ENCODE data around the gene DNAJC8.

The DNAJC8 gene, protein sequence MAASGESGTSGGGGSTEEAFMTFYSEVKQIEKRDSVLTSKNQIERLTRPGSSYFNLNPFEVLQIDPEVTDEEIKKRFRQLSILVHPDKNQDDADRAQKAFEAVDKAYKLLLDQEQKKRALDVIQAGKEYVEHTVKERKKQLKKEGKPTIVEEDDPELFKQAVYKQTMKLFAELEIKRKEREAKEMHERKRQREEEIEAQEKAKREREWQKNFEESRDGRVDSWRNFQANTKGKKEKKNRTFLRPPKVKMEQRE

DNA sequence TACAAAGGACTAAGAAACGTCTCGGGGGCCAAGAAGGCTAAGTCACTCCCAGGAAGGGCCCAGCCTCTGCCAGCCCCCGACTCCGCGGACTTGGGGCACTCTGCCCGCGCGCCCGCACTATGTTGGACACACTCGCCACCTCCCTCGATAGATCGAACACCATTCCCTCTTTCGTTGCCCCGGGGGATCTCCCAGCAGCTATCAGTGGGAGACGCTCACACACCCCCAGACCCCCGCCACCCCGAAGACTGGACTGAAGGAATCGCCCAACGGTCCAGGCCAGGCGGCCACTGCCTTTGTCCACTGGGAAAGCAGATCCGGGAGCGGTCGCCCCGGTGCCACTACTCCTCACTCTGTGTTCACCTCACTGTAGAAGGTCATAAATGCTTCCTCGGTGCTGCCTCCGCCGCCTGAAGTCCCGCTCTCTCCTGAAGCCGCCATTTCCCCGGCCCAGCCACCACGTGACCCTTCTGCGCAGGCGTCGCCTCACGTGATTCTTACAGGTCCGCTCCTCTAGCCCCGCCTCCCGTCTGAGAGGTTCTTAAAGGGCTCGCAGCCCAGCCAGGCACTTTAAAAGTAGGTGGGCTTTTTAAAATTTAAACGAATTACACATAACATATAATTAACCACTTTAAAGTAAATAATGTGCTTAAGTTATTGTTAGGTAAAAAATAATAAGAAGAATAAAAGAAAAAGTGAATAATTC is at the start of gene DNAJC8:
Gene DNAJC8, minus strand, starts transcription at position 472 of the 706 bp plus-strand sequence. Its CDS starts 31 bp downstream, at position 441.
- DNase-seq, result peak; percentile 96

DNA sequence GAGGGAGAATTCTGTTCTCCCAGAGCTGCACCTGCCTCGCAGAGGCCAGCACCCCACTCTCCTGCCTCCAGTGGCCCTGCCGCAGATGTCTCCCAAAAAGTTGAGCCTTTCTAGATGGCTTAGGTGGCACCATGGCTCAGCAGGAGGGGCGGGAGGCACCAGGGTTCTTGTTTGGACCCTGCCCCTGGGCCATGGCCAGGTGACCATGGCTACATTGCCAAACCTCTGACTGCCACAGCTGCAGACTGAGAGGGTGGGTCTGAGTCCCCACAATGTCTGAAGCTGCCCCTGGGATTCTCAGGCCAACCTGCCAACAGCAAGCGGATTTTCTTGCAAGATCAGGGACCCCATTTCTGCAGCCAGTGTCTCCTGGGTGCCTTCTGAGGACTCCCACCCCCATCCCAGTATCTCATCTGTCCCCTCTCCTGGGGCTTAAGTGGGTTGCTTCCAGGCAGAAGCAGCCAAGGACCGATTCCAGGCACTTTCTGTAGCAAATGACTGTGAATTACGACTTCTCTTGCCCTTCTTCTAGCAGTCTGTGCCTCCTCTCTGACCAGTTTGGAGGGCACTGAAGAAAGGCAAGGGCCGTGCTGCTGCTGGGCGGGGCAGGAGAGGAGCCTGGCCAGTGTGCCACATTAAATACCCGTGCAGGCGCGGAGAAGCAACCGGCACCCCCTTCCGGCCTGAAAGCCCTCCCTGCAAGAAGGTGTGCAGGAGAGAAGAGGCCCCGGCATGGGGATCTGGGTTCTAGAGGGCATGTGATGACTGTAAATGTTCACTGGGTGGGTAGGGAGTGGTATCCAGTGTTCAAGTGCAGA is 49.0 kb upstream of the DNAJC8 start:
- no peak for DNase-seq

DNA sequence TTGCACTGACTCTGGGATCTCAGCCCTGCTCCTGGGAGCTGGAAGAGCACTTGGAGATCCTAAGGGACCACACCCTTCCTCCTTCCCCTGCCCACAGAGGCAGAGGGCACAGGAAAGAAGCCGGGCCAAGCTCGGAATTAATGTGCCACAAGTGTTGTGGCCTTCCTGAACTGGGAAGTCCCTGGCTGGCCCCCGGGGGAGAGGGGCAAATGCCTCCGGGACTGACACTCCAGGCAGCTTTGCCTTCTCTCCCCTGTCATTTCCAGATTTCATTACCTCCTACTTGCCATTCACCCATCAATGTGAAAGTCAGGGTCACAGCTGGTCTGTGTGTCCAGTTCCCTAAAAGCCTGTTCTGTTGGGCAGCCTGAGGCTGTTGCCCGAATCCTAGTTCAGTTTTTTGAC is 48.1 kb upstream of the DNAJC8 start:
- no peak for DNase-seq

DNA sequence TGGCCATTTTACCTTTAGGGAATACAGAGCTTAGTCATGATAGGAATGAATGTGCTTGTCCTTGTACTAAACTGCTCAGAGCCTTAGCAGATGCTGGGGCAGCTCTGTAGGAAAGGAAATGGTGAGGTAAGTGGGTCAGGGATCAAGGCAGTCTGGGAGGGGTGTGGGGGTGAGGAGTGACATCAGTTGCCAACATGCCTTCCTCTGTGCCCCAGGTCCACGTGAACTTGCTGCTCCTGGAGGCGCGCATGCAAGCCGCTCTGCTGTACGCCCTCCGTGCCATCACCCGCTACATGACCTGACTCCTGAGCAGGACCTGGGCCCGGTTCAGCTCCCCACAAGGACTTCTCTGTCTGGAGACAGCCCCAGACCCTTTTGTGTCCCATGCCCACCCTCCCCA is 47.7 kb upstream of the DNAJC8 start:
- DNase-seq, result no peak

DNA sequence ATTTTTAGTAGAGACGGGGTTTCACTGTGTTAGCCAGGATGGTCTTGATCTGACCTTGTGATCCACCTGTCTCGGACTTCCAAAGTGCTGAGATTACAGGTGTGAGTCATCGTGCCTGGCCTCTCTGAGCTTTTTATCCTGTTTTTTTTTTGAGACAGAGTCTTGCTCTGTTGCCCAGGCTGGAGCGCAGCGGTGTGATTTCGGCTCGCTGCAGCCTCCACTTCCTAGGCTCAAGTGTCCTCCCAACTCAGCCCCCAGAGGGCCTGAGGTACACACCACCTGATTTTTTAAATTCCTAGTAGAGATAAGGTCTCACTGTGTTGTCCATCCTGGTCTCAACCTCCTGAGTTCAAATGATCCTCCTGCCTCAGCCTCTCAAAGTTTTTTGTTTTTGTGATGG is 46.9 kb upstream of the DNAJC8 start:
- DNase-seq, result no peak

DNA sequence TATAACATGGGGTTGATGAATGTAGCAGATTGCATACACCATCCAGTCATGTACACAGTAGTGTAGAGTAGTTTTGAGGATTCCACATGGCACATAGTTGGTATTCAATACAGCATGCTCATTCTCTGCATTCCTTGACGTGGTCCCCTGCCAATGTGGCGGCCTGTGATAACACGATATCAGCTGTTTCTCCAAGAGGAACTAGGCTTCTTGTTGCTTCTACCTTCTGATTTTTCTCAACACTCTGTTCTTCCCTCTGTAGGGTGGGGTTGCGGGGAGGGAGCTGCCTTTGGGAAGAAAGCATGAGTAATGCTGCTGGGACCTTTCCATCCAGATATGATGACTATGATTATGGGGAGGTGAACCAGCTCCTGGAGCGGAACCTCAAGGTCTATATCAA is 45.9 kb upstream of the DNAJC8 start:
- DNase-seq, result no peak

DNA sequence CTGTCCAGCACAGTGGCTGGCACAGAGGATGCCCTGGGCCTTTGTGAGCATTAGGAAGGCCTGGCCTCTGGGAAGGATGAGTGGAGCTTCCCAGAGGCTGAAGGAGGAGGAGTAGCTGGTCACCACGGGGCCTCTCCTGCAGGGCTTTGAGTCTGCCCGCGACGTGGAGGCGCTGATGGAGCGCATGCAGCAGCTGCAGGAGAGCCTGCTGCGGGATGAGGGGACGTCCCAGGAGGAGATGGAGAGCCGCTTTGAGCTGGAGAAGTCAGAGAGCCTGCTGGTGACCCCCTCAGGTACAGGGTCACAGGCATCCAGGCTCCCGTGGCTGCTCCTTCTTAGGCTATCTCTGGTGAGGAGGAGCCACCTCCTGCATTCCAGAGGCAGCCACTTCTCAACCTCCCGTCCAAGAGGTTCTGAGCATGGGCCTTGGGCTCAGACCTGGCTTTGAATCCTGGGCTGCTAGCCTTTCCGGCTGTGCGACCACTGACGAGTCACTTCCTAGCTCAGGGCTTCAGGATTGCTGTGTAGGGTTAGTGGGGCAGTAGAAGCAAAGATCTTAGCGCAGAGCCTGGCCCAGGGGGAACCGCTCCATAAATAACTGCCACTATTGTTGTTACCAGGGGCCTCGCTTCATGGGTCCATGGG is 40.5 kb upstream of the DNAJC8 start:
- no peak for DNase-seq

DNA sequence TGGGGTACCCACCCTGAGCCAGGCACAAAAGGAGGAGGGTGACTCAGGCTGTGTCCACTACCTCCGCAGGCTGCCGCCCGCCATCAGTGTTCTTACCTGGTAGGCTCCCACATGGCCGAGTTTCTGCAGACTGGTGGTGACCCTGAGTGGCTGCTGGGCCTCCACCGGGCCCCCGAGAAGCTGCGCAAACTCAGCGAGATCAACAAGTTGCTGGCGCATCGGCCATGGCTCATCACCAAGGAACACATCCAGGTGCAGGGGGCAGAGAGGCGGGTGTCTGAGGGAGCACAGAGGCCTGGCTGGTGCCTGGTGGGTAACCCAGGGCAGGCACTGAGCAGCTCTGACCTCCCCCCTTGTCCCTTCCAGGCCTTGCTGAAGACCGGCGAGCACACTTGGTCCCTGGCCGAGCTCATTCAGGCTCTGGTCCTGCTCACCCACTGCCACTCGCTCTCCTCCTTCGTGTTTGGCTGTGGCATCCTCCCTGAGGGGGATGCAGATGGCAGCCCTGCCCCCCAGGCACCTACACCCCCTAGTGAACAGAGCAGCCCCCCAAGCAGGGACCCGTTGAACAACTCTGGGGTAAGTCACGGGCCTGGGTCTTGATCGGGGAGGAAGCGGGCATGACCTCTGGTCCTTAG is 39.5 kb upstream of the DNAJC8 start:
- no peak for DNase-seq

DNA sequence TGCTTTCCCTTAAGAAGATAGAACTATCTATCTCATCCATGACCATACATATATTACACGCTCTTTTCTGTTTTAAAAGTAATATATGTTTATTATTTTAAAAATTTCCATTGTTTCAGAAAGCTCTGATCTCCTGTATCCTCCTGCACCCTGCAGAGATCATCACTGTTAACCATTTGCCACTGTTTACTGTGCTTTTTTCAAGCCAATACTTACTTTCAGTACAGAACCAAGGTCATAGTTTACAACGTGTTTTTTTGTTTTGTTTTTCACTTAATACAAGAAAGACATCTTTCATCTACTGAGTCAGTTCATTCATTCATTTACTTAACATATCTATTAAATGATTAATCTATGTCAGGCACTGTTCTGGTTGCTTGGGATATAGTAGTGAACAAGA is 36.7 kb upstream of the DNAJC8 start:
- DNase-seq, result no peak

DNA sequence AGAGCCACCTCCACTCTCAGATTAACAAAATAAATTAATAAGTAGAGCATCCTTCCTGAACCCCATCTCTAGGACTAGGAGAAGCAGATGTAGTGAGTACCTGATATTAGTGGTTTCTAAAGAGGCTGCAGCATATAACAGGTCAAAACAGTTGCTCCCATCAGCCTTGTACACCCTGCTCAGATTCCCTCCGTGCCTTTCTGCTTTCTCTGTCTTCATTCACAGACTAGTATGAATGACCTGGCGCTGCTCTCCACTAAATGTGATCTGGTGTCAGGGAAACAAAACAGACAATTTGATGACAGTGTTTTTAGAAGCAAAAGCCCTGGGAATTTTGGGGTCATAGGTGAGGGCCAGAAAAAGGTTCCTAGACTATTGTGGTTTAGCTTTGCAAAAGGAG is 34.8 kb upstream of the DNAJC8 start:
- DNase-seq, result no peak

DNA sequence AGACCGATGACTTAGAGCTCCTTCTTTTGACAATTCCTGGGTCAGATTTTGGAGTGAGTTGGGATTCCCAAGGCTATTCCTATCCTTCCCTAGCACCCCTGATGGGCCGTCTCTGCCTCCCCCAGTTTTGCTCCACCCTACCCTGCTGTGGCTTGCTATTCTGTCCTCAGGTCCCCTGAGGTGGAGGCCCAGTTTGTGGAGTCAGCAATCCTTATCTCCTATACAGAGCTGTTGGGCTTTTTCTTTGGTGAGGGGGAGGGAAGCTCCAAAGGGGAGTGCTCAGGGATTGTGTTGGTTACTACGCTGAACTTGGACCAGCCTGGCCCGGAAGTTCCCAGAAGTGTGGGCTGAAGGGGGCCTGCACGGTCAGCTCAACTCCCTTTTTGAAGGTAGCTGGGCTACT is 34.1 kb upstream of the DNAJC8 start:
- no peak for DNase-seq

DNA sequence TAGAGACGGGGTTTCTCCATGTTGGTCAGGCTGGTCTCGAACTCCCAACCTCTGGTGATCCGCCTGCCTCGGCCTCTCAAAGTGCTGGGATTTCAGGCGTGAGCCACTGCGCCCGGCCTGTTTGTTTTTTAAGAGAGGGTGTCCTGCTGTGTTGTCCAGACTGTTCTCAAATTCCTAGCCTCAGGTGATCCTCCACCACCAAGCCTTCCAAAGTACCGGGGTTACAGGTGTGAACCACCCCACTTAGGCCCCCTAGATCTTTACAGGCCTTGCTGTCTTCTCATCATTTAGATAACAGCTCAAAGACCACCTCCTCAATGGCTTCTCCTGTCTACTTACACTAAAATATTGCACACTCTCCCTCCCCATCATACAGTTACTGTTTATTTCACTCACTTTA is 32.7 kb upstream of the DNAJC8 start:
- no peak for DNase-seq

DNA sequence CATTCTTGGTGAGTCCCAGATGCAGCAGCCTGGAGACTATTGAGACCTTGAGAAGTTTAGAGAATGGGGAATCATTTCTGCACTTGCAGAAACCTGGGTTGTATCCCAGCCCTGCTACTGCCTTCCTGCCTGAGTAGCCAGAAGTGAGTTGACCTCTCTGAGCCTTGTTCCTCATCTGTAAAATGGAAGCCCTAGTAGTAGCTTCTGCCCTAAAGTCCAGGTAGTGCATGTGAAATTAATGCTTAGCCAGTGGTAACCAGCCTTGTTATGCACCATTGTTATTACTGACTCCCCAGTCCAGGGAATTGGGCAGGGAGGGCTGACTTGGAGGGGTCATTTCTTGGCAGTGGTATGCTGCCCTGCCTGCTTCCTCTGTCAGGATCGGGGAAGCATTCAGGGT is 32.1 kb upstream of the DNAJC8 start:
- no peak for DNase-seq

DNA sequence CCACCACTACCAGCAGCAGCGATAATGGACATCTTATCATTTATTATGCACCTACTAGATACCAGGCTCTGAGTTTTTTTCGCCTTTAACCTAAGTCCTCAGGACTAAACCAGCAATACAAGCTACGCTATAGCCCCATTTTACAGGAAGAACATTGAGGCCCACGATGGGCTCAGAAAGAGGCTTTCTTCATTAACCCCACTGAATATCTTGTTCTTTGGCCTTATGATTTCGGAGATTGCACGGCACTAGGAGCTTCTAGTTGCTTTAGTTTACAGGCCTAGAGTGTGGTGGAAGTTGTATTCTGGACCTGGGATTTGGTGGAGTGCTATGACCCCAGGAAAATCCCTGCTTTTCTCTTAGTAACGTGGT is 28.0 kb upstream of the DNAJC8 start:
- DNase-seq, result no peak

DNA sequence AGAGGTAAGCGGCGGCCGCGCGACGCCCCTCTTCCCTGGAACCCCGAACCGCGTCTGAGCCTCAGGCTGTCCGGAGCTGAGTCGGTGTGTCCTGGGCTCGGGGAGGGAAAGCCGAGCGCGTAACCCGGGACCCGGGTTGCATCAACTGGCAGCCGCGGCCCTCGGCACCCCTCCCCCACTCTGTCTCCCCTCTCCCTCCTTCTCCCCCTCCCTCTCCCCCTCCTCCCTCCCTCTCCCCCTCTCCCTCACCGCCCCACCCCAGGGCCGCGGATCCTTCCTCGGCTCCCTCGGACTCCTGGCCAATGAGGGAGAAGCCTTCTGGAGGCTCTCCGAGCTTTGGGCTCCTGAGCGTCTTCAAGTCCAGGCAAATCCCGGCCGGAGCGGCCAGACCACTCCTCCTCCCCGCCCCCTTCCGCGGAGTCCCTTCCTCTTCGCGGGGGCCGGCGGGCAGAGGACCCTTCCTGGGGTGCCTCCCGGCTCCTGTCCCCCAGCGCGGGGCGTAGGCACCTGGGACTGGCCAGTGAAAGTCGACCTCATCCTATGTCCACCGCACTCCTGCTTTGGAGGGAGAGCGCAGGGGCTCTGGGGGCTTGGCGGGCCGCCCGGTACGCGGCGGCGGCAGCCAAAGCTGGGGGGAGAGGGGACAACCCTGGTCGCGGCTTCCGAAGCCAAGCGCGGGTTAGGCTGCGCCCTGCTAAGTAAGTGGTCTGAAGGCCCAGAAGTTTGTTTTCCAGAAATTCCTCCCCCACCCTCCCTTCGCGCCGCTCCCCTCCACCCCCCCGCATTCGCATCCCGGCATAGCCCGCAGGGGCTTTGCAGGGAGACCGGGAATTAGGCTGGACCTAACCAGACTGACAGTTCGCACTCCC is 27.3 kb upstream of the DNAJC8 start:
- no peak for DNase-seq

DNA sequence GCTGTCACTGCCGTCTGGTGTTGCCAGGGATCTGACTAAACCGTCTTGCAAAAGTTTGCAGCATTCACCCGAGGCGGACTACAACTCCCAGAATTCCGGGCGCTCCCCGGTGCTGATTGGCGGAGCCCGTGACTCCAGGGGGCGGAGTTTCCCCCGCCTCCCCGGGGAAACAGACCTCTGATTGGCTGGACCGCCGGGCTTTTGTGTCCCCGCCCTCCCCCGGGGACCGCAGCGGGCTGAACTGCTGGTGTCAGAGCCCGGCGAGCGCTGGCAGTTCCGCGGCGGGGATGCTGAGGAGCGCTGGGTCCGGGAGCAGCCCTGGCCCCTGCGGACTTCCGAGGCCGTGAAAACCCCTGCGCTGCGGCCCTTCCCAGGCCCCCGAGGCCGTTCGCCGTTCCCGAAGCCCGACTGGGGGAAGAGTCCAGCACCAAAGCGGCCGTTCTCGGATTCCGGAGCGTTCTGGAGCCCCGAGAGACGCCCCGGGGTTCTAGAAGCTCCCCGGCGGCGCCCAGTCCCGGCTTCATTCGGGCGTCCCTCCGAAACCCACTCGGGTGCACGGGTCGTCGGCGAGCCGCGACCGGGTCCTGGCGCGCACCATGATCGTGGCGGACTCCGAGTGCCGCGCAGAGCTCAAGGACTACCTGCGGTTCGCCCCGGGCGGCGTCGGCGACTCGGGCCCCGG is 26.6 kb upstream of the DNAJC8 start, which contains the start of gene SESN2:
Gene SESN2, plus strand, starts transcription at position 267 of the 682 bp plus-strand sequence. Its CDS starts 330 bp downstream, at position 597.
- DNase-seq, result peak; percentile 99

DNA sequence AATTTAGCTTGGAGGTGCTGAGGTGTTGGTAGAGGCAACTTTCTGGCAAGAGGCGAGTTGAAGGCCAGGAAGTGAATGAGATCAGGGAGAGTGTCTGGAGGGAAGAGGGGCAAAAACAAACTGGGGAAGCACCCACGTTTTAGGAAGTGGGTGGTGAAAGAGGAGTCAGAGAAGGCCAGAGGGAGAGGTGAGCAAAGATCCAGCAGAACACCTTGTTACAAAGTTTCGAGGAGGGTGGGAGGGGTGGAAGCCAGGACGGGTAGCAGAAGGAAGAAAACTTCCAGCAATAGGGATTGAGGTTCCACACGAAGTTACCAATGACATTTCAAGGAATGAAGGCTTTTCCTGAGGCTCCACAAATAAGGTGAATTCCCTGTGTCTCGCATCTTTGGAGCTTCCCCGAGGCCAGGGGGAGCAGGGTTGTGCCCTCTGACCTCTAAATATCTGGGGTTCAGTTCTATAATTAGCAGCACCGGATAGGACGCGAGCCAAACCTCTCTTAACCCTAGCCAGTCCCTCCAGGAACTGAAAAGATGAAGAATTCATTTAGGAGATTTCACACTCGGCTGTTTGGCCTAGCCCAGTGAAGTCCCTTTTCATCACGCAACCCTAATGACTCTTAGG is 25.9 kb upstream of the DNAJC8 start:
- DNase-seq, result no peak

DNA sequence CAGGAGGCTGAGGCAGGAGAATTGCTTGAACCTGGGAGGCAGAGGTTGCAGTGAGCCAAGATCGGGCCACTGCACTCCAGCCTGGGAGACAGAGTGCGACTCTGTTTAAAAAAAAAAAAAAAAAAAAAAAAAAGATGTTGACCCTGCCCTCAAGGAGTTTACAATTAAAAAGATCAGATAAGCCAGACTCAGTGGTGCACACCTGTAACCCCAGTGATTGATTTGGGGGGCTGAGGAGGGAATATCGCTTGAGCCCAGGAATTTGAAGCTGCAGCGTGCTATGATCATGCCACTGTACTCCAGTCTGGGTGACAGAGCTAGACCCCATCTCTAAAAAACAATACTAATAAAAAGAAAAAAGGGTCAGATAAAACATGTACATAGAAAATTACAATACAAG is 24.9 kb upstream of the DNAJC8 start:
- DNase-seq, result no peak

DNA sequence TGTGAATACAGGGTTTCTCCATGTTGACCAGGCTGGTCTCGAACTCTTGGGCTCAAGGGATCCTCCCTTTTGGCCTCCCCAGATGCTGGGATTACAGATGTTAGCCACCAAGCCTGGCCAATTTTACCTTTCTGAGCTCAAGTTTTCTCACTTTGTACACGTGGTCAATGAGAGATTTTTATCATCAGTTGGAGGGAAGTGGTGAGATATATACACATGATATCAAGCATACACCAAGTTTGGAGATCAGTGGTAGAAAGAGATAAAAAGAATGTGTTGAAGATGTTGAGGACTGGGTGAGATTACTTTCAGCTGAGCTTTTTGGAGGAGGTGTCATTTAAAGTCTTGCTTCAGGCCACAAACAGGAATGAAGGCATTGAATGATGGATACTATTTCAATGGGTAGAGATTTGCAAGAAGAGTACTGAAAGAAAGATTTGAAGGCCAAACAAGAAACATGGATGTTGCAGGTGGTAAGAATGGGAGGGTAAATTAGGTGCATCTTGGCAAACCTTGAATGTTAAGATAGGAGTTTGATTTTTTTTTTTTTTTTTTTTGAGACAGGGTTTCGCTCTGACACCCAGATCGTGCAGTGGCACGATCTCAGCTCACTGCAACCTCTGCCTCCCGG is 23.5 kb upstream of the DNAJC8 start:
- no peak for DNase-seq

DNA sequence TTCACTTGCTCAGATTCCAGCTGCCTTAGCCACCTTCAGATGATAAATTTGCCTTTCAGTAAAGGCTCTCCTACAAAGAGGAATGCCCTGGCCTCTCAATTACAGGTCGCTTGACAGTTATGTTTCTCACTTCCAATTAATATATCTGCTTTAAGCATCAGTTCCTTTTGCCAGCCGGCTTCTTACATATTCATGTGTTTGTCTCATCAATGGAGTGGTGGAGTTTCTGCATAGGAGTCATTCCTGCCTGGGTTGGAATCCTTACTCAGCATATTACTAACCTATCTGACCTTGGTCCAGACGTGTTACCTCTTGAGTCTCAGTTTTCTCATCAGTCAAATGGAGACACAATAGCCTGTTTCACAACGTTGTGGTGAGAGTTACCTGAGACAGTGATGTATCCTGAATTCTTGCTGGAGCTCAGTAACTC is 17.1 kb upstream of the DNAJC8 start:
- DNase-seq, result no peak
